Body of pancreas (tissue), 4 donors: Measurements from ENCODE around the gene CD79A.

ENCODE experiments used
- POLR2A ChIP-seq, 3 donors: fragments of 450-650 bp; IDR thresholded peaks; one replicate each; pipeline ENCODE4 v1.6.1; 2016; ENCODE audit warnings: antibody characterized with exemption in 3 of 3, mild to moderate bottlenecking in 2 of 3
- TF ChIP-seq, protein P1 (sequence below), 7 experiments: fragments of 450-650 bp in 4 of 7; fragments of 200-600 bp in 3 of 7; sonication (generic) in 3 of 7; IDR thresholded peaks; one replicate each; pipeline ENCODE4 v1.5.1; 2016 to 2019; ENCODE audit warnings: antibody characterized with exemption in 7 of 7

DNA sequence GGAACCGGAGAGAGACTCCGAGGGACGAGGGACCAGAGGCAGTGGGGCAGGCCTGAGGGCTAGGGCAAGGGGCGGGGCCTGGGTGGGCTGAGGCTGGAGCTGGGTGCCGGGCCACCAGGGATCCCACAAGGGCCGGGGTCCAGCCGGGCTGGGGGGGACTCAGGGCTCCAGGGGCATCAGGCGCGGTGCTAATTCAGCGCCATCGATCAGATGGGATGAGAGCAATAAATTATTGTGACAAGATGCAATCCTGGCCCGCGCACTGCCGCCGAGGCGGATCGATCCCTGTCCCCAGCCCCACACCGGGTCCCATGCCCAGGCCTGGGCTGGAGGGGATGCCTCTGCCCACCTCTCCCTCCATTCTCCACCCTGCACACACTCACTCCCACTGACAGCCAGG is 45.5 kb downstream of the CD79A start:
- TF ChIP-seq, protein P1, sequence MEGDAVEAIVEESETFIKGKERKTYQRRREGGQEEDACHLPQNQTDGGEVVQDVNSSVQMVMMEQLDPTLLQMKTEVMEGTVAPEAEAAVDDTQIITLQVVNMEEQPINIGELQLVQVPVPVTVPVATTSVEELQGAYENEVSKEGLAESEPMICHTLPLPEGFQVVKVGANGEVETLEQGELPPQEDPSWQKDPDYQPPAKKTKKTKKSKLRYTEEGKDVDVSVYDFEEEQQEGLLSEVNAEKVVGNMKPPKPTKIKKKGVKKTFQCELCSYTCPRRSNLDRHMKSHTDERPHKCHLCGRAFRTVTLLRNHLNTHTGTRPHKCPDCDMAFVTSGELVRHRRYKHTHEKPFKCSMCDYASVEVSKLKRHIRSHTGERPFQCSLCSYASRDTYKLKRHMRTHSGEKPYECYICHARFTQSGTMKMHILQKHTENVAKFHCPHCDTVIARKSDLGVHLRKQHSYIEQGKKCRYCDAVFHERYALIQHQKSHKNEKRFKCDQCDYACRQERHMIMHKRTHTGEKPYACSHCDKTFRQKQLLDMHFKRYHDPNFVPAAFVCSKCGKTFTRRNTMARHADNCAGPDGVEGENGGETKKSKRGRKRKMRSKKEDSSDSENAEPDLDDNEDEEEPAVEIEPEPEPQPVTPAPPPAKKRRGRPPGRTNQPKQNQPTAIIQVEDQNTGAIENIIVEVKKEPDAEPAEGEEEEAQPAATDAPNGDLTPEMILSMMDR (IDR thresholded peaks at IDR 0.05), result no peak
- no peak for TF ChIP-seq POLR2A (IDR thresholded peaks at IDR 0.05)
